ENCODE data around the gene TGM1. TPM values are rescaled to one million over a fixed set of nuclear protein-coding genes. Genes with fewer than 3 reads are reported as not detected.

Gene TGM1
- total and polyA plus RNA-seq, 4 donors: 0.28 to 1.5 (median 0.76) TPM

- Histone ChIP-seq H3K36me3 (ENCODE audit: control insufficient read depth in 4 of 4, insufficient read depth in 3 of 4, low read depth in 1 of 4, low read length in 3 of 4) (peaks cover 10 to 40% (median 34%) of the 10 kb centered on the region in 4 donors), H3K27me3 (ENCODE audit: control insufficient read depth in 4 of 4, insufficient read depth in 4 of 4, low read length in 3 of 4) (no peaks in the 10 kb centered on the region), H3K27ac (ENCODE audit: low read depth in 1 of 2, low read length in 2 of 2) (peak overlapping the region; percentile 99 to 100), H3K9me3 (ENCODE audit: control insufficient read depth in 4 of 4, low read length in 3 of 4) (no peaks in the 10 kb centered on the region), H3K4me1 (ENCODE audit: control insufficient read depth in 4 of 4, insufficient read depth in 4 of 4, low read length in 3 of 4) (peaks cover 10 to 45% (median 27%) of the 10 kb centered on the region in 4 donors), H3K9ac (ENCODE audit: low read depth in 1 of 2, low read length in 2 of 2) (peak overlapping the region; percentile 89 to 93), H3K4me3 (ENCODE audit: low read depth in 1 of 3, low read length in 3 of 3) (peak overlapping the region; percentile 60 to 91 (median 90))
- no peak for TF ChIP-seq GABPA (IDR thresholded peaks at IDR 0.05 in 1 of 2, conservative IDR thresholded peaks at IDR 0.05 in 1 of 2)
- no peak for TF ChIP-seq HNF4G (IDR thresholded peaks at IDR 0.05)
- TF ChIP-seq HNF4A (conservative IDR thresholded peaks at IDR 0.05): no peak
- peak in 1 of 2 donors; percentile 36 for TF ChIP-seq RXRA (IDR thresholded peaks at IDR 0.05)
- peak in 1 of 2 donors; percentile 40 for TF ChIP-seq RAD21 (IDR thresholded peaks at IDR 0.05)
- TF ChIP-seq REST (IDR thresholded peaks at IDR 0.05): peak; percentile 16
- TF ChIP-seq CTCF (IDR thresholded peaks at IDR 0.05; ENCODE audit: low read depth, low read length, missing input control): peak; percentile 66
- WGBS: 3% methylated on average over 39 of the region's 39 CpGs
- DNase-seq (ENCODE audit: low spot score): peak; percentile 93
These were observed 21.0 kb downstream of the TGM1 start for GRCh38 chr14:24241829-24242443.

GRCh38 chr14:24240110-24240918, 22.7 kb downstream of the TGM1 start:
- Histone ChIP-seq H3K9me3 (ENCODE audit: control insufficient read depth in 4 of 4, low read length in 3 of 4) (no peaks in the 10 kb centered on the region), H3K27ac (ENCODE audit: low read depth in 1 of 2, low read length in 2 of 2) (no peak overlapping the region), H3K27me3 (ENCODE audit: control insufficient read depth in 4 of 4, insufficient read depth in 4 of 4, low read length in 3 of 4) (no peaks in the 10 kb centered on the region), H3K4me3 (ENCODE audit: low read depth in 1 of 3, low read length in 3 of 3) (no peak overlapping the region), H3K4me1 (ENCODE audit: control insufficient read depth in 4 of 4, insufficient read depth in 4 of 4, low read length in 3 of 4) (peaks cover 8 to 41% (median 27%) of the 10 kb centered on the region in 4 donors), H3K9ac (ENCODE audit: low read depth in 1 of 2, low read length in 2 of 2) (no peak overlapping the region), H3K36me3 (ENCODE audit: control insufficient read depth in 4 of 4, insufficient read depth in 3 of 4, low read depth in 1 of 4, low read length in 3 of 4) (peaks cover 10 to 56% (median 47%) of the 10 kb centered on the region in 4 donors)
- no peak for DNase-seq (ENCODE audit: low spot score)
- WGBS: 94% methylated on average over 9 of the region's 9 CpGs
- TF ChIP-seq JUND (IDR thresholded peaks at IDR 0.05) (no peak), YY1 (IDR thresholded peaks at IDR 0.05) (no peak), ZBTB33 (IDR thresholded peaks at IDR 0.05) (no peak), NR2F2 (IDR thresholded peaks at IDR 0.05) (no peak), CTCF (IDR thresholded peaks at IDR 0.05; ENCODE audit: low read depth, low read length, missing input control) (no peak), HNF4G (IDR thresholded peaks at IDR 0.05) (no peak), SP1 (IDR thresholded peaks at IDR 0.05) (no peak), GABPA (IDR thresholded peaks at IDR 0.05 in 1 of 2, conservative IDR thresholded peaks at IDR 0.05 in 1 of 2) (no peak), EGR1 (IDR thresholded peaks at IDR 0.05; ENCODE audit: low read depth in 2 of 2) (no peak), FOXA2 (IDR thresholded peaks at IDR 0.05) (no peak), MAX (IDR thresholded peaks at IDR 0.05) (no peak), RAD21 (IDR thresholded peaks at IDR 0.05) (no peak), ATF3 (IDR thresholded peaks at IDR 0.05) (no peak), RXRA (IDR thresholded peaks at IDR 0.05) (no peak), TAF1 (conservative IDR thresholded peaks at IDR 0.05) (no peak), HNF4A (conservative IDR thresholded peaks at IDR 0.05) (no peak)

Measured in liver (tissue), 9 donors.